H1 (cell line): ENCODE measurements around the gene MBOAT1. TPM values are rescaled to one million over a fixed set of nuclear protein-coding genes. Genes with fewer than 3 reads are reported as not detected.

Experiments used
- CTCF ChIA-PET: fragments of 300-600 bp; sonication (Branson Sonifier 250); formaldehyde crosslinking; loops from one replicate; lab custom pipeline; 2021; ENCODE audit not compliant: partially characterized antibody; lab: Charles Lee
- POLR2A ChIA-PET: fragments of 300-600 bp; sonication (Branson Sonifier 250); formaldehyde crosslinking; loops from one replicate; lab custom pipeline; 2021; ENCODE audit warnings: inconsistent platforms; ENCODE audit not compliant: partially characterized antibody; lab: Charles Lee
- DNase-seq, 2 experiments: peaks; one replicate each; pipeline versions ENCODE4 v3.0.0 to v3.0.0-alpha.2; 2010 to 2022; ENCODE audit warnings: low spot score in 2 of 2, low read depth in 1 of 2, mixed read lengths in 1 of 2
- FAIRE-seq: peaks from 2 replicates; lab custom pipeline; 2011; peaks lifted over from hg19 to GRCh38; lab: Jason Lieb, UNC
- H2AFZ ChIP-seq: 2 replicates; pipeline ENCODE4 v1.8.1; 2012; ENCODE audit warnings: low read length, inconsistent platforms
- H2AK5ac ChIP-seq: 2 replicates; pipeline ENCODE4 v1.6.1; 2013; ENCODE audit warnings: low read depth, low read length
- H2BK120ac ChIP-seq: replicated peaks from 2 replicates; pipeline ENCODE3; 2013; ENCODE audit warnings: low read depth, low read length, inconsistent platforms
- H2BK12ac ChIP-seq: 2 replicates; pipeline ENCODE4 v1.6.1; 2013; ENCODE audit warnings: low read depth, low read length
- H2BK15ac ChIP-seq: 2 replicates; pipeline ENCODE4 v1.6.1; 2013; ENCODE audit warnings: low read length
- H2BK20ac ChIP-seq: 2 replicates; pipeline ENCODE4 v1.6.1; 2013; ENCODE audit warnings: low read length
- H2BK5ac ChIP-seq: 2 replicates; pipeline ENCODE4 v1.6.1; 2013; ENCODE audit warnings: low read depth, low read length
- H3K14ac ChIP-seq: 2 replicates; pipeline ENCODE4 v1.6.1; 2013; ENCODE audit warnings: inconsistent platforms; ENCODE audit not compliant: insufficient read length
- H3K18ac ChIP-seq: 2 replicates; pipeline ENCODE4 v1.6.1; 2013; ENCODE audit warnings: low read length; ENCODE audit errors: extremely low read depth
- H3K23ac ChIP-seq: 2 replicates; pipeline ENCODE4 v1.6.1; 2013; ENCODE audit warnings: inconsistent platforms; ENCODE audit not compliant: insufficient read length
- H3K23me2 ChIP-seq: 2 replicates; pipeline ENCODE4 v1.6.1; 2013; ENCODE audit warnings: low read depth, low read length
- H3K27ac ChIP-seq: 2 replicates; pipeline ENCODE4 v1.6.1; 2011; ENCODE audit warnings: low read depth, low read length, inconsistent platforms
- H3K27me3 ChIP-seq, 4 experiments: replicated peaks in 1 of 4; 1 replicate in 1 of 4; 2 replicates in 3 of 4; pipeline versions ENCODE4 v1.6.1 to v1.8.1; 2011 to 2013; ENCODE audit warnings: low read length in 3 of 4, mild to moderate bottlenecking in 3 of 4, inconsistent platforms in 2 of 4, mixed read lengths in 2 of 4, moderate library complexity in 1 of 4; ENCODE audit not compliant: control insufficient read depth in 3 of 4, insufficient read depth in 3 of 4; ENCODE audit errors: extremely low read depth in 1 of 4
- H3K36me3 ChIP-seq, 4 experiments: 2 replicates each; pipeline versions ENCODE4 v1.6.1 to v1.8.1; 2011 to 2013; ENCODE audit warnings: mild to moderate bottlenecking in 4 of 4, low read length in 3 of 4, moderate library complexity in 2 of 4, control low read depth in 1 of 4, inconsistent platforms in 1 of 4; ENCODE audit not compliant: insufficient read depth in 4 of 4, control insufficient read depth in 2 of 4
- H3K4ac ChIP-seq: replicated peaks from 2 replicates; pipeline ENCODE3; 2013; ENCODE audit warnings: low read length, low read depth, mixed read lengths, inconsistent platforms; ENCODE audit not compliant: insufficient read length
- H3K4me1 ChIP-seq, 4 experiments: replicated peaks in 1 of 4; 1 replicate in 1 of 4; 2 replicates in 3 of 4; pipeline versions ENCODE4 v1.6.1 to v1.8.1; 2011 to 2013; ENCODE audit warnings: low read length in 3 of 4, inconsistent platforms in 2 of 4, mixed read lengths in 1 of 4; ENCODE audit not compliant: insufficient read depth in 4 of 4, control insufficient read depth in 3 of 4
- H3K4me2 ChIP-seq, 2 experiments: 2 replicates each; pipeline versions ENCODE4 v1.6.1 to v1.8.1; 2011 to 2013; ENCODE audit warnings: low read depth in 2 of 2, low read length in 2 of 2, control low read depth in 1 of 2, inconsistent platforms in 1 of 2, mild to moderate bottlenecking in 1 of 2; ENCODE audit not compliant: insufficient read depth in 1 of 2
- H3K4me3 ChIP-seq, 4 experiments: fragments of 200-600, 300-600 bp in 1 of 4; sonication (generic), shearing (Covaris generic), sonication (Bioruptor Twin) in 1 of 4; 2 replicates each; pipeline versions ENCODE4 v1.5.1 to v1.8.1; 2011 to 2016; ENCODE audit warnings: low read length in 4 of 4, low read depth in 3 of 4, control low read depth in 2 of 4, inconsistent platforms in 2 of 4, mild to moderate bottlenecking in 2 of 4, mixed read lengths in 1 of 4, moderate library complexity in 1 of 4; ENCODE audit not compliant: insufficient read depth in 2 of 4; ENCODE audit errors: extremely low read depth in 1 of 4
- H3K56ac ChIP-seq: replicated peaks from 2 replicates; pipeline ENCODE3; 2013; ENCODE audit warnings: low read depth, mild to moderate bottlenecking, mixed read lengths, low read length, inconsistent platforms; ENCODE audit not compliant: insufficient read length
- H3K79me1 ChIP-seq: 2 replicates; pipeline ENCODE4 v1.6.1; 2013; ENCODE audit warnings: low read depth, low read length, control low read depth
- H3K79me2 ChIP-seq, 2 experiments: 2 replicates each; pipeline versions ENCODE4 v1.6.1 to v1.8.1; 2012 to 2013; ENCODE audit warnings: low read length in 2 of 2, mild to moderate bottlenecking in 2 of 2, inconsistent platforms in 1 of 2; ENCODE audit not compliant: insufficient read depth in 2 of 2, control insufficient read depth in 1 of 2
- H3K9ac ChIP-seq, 4 experiments: replicated peaks in 1 of 4; 1 replicate in 1 of 4; 2 replicates in 3 of 4; pipeline versions ENCODE4 v1.6.1 to v1.8.1; 2011 to 2013; ENCODE audit warnings: low read depth in 3 of 4, low read length in 3 of 4, control low read depth in 2 of 4, mild to moderate bottlenecking in 2 of 4, moderate library complexity in 2 of 4, inconsistent platforms in 1 of 4; ENCODE audit errors: extremely low read depth in 1 of 4
- H3K9me3 ChIP-seq, 2 experiments: 2 replicates each; pipeline versions ENCODE4 v1.6.1 to v1.8.1; 2012 to 2013; ENCODE audit warnings: mild to moderate bottlenecking in 2 of 2, moderate library complexity in 2 of 2, control low read depth in 1 of 2, inconsistent platforms in 1 of 2, low read depth in 1 of 2, low read length in 1 of 2, mixed read lengths in 1 of 2; ENCODE audit not compliant: insufficient read depth in 2 of 2
- H4K20me1 ChIP-seq, 2 experiments: replicated peaks in 1 of 2; 2 replicates each; pipeline versions ENCODE3 to v1.8.1; 2011 to 2013; ENCODE audit warnings: inconsistent platforms in 2 of 2, low read length in 2 of 2, mild to moderate bottlenecking in 1 of 2; ENCODE audit not compliant: insufficient read depth in 2 of 2, control insufficient read depth in 1 of 2
- H4K5ac ChIP-seq: 2 replicates; pipeline ENCODE4 v1.6.1; 2013; ENCODE audit warnings: low read length, low read depth, mixed read lengths, inconsistent platforms; ENCODE audit not compliant: insufficient read length
- H4K8ac ChIP-seq: 2 replicates; pipeline ENCODE4 v1.8.0; 2013; ENCODE audit warnings: mild to moderate bottlenecking, moderate library complexity, low read length, inconsistent platforms; ENCODE audit not compliant: insufficient read depth; ENCODE audit errors: extremely low read depth
- H4K91ac ChIP-seq: replicated peaks from 2 replicates; pipeline ENCODE3; 2013; ENCODE audit warnings: low read length, mixed read lengths, inconsistent platforms; ENCODE audit not compliant: insufficient read length
- WGBS, 2 experiments: shearing (Covaris generic) in 1 of 2; methylation state at CpG; one replicate each; pipeline versions ENCODE4 v1.1.6 to v1.1.7; 2013 to 2015; ENCODE audit warnings: low lambda C conversion rate in 2 of 2, mixed read lengths in 2 of 2, inconsistent platforms in 1 of 2, low coverage in 1 of 2, missing lambda C conversion rate in 1 of 2; ENCODE audit not compliant: insufficient replicate concordance in 2 of 2, insufficient coverage in 1 of 2, insufficient read length in 1 of 2; ENCODE audit errors: extremely low coverage in 1 of 2, missing lambda C conversion rate in 1 of 2; 5-methylcytosine and 5-hydroxymethylcytosine counted together
- polyA plus RNA-seq, 7 experiments: library from polyadenylated mRNA; depleted of rRNA in 3 of 7; stranded (reverse) in 5 of 7; unstranded in 2 of 7; fragments of >200 nt in 5 of 7; fragments of 200-250 nt in 2 of 7; gene quantifications; 1 replicate in 5 of 7; 2 replicates in 1 of 7; 4 replicates in 1 of 7; pipeline versions ENCODE4 v1.2.1 to v1.2.3, GENCODE V29; 2011 to 2013; ENCODE audit warnings: missing spikeins in 2 of 7, mixed read lengths in 2 of 7
- total RNA-seq: library from RNA; stranded (reverse); fragmentation: NEBNext Ultra II Directional; extraction: Animal tissue kit (Norgen Biotek cat#: 25700); gene quantifications from 2 replicates; pipeline ENCODE4 v1.2.1, GENCODE V29; 2021

The MBOAT1 gene
- total and polyA plus RNA-seq, 2 of the 8 experiments (the other 6 are each of a cell fraction or from before 2014, with no cell fraction given) = 4.9 to 19.5 TPM

- no peak for FAIRE-seq
- CTCF ChIA-PET = interaction anchor here (1.1 kb wide), 1 partner anchor 15 kb away, joined by 3 read pairs; no protein-coding TSS in a partner anchor
Measured at GRCh38 chr6:20252311-20252710, 40.0 kb upstream of the MBOAT1 start.

More at GRCh38 chr6:20252311-20252710, 40.0 kb upstream of the MBOAT1 start:
- Histone ChIP-seq H4K5ac (no peak overlapping the region), H3K4me1 (no peaks in the 10 kb centered on the region), H3K79me2 (no peaks in the 10 kb centered on the region), H2BK20ac (no peak overlapping the region), H2BK12ac (no peak overlapping the region), H3K79me1 (no peaks in the 10 kb centered on the region), H3K36me3 (no peaks in the 10 kb centered on the region), H3K4me2 (no peak overlapping the region), H3K4ac (no peak overlapping the region), H2AFZ (no peak overlapping the region), H4K8ac (no peak overlapping the region), H2BK5ac (no peak overlapping the region), H3K9me3 (no peaks in the 10 kb centered on the region), H2AK5ac (no peak overlapping the region), H3K18ac (no peak overlapping the region), H3K23me2 (no peaks in the 10 kb centered on the region), H3K27me3 (no peaks in the 10 kb centered on the region), H4K91ac (no peak overlapping the region), H3K9ac (no peak overlapping the region), H2BK15ac (no peak overlapping the region), H2BK120ac (no peak overlapping the region), H3K23ac (no peak overlapping the region), H4K20me1 (no peaks in the 10 kb centered on the region), H3K14ac (no peak overlapping the region), H3K27ac (no peak overlapping the region), H3K4me3 (no peak overlapping the region), H3K56ac (no peak overlapping the region)
- 88% methylated on average over 6 of the region's 6 CpGs; no CpG with 5 or more reads in 1 of the 2 experiments for WGBS, 2 experiments
- POLR2A ChIA-PET = interaction anchor here (0.8 kb wide), 1 partner anchor 85 kb away, joined by 4 read pairs; no protein-coding TSS in a partner anchor
- no peak for DNase-seq
